Endothelial cell (in vitro differentiated cells): ENCODE data around the gene REXO1. TPM values are rescaled to one million over a fixed set of nuclear protein-coding genes. Genes with fewer than 3 reads are reported as not detected.
"Not testable (repeated sequence)": the region's sequence is repeated elsewhere in the genome, so short reads cannot be mapped to it uniquely, and the experiment has no call there.

Experiments used
- DNase-seq: peaks from one replicate; pipeline ENCODE4 v3.0.0; 2021; ENCODE audit warnings: low spot score
- H3K27ac Mint-ChIP-seq: one replicate; pipeline ENCODE4 v1.8.0; 2021; ENCODE audit warnings: mixed read lengths, inconsistent platforms; ENCODE audit not compliant: unreplicated experiment
- H3K27me3 Mint-ChIP-seq: one replicate; pipeline ENCODE4 v1.8.0; 2021; ENCODE audit warnings: mild to moderate bottlenecking, moderate library complexity, mixed read lengths, inconsistent platforms; ENCODE audit not compliant: unreplicated experiment
- H3K36me3 Mint-ChIP-seq: one replicate; pipeline ENCODE4 v1.8.0; 2021; ENCODE audit warnings: mild to moderate bottlenecking, low read depth, mixed read lengths, inconsistent platforms; ENCODE audit not compliant: unreplicated experiment
- H3K4me1 Mint-ChIP-seq: one replicate; pipeline ENCODE4 v1.8.0; 2021; ENCODE audit warnings: mild to moderate bottlenecking, mixed read lengths, inconsistent platforms; ENCODE audit not compliant: unreplicated experiment
- H3K4me3 Mint-ChIP-seq: one replicate; pipeline ENCODE4 v1.8.0; 2021; ENCODE audit warnings: mild to moderate bottlenecking, mixed read lengths, inconsistent platforms; ENCODE audit not compliant: unreplicated experiment
- H3K9me3 Mint-ChIP-seq: one replicate; pipeline ENCODE4 v1.8.0; 2021; ENCODE audit warnings: mixed read lengths, inconsistent platforms; ENCODE audit not compliant: unreplicated experiment
- total RNA-seq: library from RNA; stranded (reverse); fragmentation: NEBNext Ultra II Directional; extraction: Animal tissue kit (Norgen Biotek cat#: 25700); gene quantifications from one replicate; pipeline ENCODE4 v1.2.1, GENCODE V29; 2021; ENCODE audit not compliant: unreplicated experiment
- TF ChIP-seq, protein P1 (sequence below): fragments of 200-600 bp; sonication (generic); IDR thresholded peaks from one replicate; pipeline ENCODE4 v1.5.0; 2021; ENCODE audit warnings: antibody characterized with exemption; ENCODE audit not compliant: unreplicated experiment

The REXO1 gene
- total RNA-seq, 1 donor from 2014 or later: 48.1 TPM

DNA sequence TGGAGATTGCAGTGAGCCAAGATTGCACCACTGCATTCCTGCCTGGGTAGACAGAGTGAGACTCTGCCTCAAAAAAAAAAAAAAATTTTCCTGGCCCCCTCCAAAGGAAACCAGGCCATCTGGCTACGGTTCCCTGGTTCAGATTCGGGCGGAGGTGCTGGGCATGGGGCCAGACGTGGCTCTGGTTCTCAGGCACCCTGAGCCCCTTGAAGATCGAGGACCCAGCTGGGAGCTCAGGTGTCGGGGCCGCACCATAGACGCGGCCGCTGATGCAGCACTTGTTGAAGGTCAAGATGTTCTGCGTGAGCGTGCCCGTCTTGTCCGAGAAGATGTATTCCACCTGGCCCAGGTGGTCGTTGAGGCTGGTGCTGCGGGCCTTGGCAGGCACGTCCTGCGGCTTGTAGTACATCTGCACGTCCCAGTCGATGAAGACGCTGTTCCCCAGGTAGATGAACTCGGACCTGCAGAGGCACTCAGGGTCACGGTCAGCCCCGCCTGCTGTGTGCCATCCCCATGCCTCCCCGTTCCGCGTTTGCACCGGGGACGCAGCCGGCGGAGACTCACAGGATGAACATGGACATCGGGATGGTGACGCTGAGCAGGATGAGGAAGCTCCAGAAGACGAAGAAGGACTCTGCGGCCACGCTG, 48.5 kb downstream of the REXO1 start:
- Mint-ChIP-seq H3K27me3 (no peaks in the 10 kb centered on the region), H3K4me1 (no peaks in the 10 kb centered on the region), H3K27ac (no peak overlapping the region), H3K4me3 (no peak overlapping the region), H3K36me3 (peaks cover 4% of the 10 kb centered on the region), H3K9me3 (no peaks in the 10 kb centered on the region)
- TF ChIP-seq, protein P1, sequence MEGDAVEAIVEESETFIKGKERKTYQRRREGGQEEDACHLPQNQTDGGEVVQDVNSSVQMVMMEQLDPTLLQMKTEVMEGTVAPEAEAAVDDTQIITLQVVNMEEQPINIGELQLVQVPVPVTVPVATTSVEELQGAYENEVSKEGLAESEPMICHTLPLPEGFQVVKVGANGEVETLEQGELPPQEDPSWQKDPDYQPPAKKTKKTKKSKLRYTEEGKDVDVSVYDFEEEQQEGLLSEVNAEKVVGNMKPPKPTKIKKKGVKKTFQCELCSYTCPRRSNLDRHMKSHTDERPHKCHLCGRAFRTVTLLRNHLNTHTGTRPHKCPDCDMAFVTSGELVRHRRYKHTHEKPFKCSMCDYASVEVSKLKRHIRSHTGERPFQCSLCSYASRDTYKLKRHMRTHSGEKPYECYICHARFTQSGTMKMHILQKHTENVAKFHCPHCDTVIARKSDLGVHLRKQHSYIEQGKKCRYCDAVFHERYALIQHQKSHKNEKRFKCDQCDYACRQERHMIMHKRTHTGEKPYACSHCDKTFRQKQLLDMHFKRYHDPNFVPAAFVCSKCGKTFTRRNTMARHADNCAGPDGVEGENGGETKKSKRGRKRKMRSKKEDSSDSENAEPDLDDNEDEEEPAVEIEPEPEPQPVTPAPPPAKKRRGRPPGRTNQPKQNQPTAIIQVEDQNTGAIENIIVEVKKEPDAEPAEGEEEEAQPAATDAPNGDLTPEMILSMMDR: no peak
- no peak for DNase-seq

DNA sequence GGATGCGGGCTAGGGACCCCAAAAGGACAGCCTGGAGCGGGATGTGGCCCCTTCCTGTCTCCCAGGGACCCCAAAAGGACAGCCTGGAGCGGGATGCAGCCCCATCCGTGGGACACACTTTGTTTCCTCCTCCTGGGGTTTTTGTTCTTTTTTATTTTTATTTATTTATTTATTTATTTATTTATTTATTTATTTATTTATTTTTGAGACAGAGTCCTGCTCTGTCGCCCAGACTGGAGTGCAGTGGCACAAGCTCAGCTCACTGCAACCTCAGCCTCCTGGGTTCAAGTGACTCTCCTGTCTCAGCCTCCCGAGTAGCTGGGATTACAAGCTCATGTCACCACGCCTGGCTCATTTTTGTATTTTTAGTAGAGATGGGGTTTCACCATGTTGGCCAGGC, 51.0 kb downstream of the REXO1 start:
- H3K9me3 Mint-ChIP-seq, H3K36me3 Mint-ChIP-seq, H3K27ac Mint-ChIP-seq, H3K4me3 Mint-ChIP-seq, H3K27me3 Mint-ChIP-seq, DNase-seq, H3K4me1 Mint-ChIP-seq: not testable (repeated sequence)

DNA sequence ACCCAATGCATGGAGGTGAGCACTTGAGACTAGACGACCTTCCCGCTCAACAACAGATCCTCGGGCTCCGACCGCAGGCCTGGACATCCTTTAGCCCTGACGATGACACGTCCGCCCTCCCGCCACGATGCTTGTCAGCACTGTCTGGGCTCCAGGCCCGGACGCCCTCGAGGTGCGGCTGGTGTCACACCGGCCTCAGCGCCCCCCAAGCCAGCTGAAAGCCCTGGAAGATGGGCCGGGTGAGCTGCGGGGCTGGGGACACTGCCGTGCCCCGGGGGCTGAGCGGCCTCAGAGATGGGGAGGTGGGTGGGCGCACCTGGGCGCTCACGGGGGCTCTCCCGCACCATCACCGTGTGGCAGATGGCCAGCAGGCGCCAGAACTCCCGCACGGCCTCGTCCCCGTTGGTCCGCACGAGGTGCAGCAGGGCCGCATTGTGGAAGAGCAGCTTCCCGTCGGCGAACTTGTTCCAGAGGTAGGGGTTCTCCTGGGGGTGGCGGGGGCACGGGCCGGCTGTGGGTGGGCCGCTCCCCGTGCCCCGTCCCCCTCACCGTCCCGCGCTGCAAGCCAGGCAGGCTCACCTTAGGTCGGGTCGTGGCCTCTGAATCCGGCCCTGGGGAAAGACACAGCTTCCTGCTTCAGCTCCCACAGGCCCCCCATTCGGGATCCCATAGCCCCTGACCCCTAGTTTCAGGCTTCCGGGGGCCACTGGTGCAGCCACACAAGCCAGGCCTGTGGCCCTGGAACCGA, 51.7 kb downstream of the REXO1 start:
- TF ChIP-seq, protein P1: no peak
- Mint-ChIP-seq H3K27ac (no peak overlapping the region), H3K4me1 (no peaks in the 10 kb centered on the region), H3K4me3 (no peak overlapping the region), H3K9me3 (no peaks in the 10 kb centered on the region), H3K27me3 (peaks cover 5% of the 10 kb centered on the region), H3K36me3 (peaks cover 4% of the 10 kb centered on the region)
- no peak for DNase-seq

DNA sequence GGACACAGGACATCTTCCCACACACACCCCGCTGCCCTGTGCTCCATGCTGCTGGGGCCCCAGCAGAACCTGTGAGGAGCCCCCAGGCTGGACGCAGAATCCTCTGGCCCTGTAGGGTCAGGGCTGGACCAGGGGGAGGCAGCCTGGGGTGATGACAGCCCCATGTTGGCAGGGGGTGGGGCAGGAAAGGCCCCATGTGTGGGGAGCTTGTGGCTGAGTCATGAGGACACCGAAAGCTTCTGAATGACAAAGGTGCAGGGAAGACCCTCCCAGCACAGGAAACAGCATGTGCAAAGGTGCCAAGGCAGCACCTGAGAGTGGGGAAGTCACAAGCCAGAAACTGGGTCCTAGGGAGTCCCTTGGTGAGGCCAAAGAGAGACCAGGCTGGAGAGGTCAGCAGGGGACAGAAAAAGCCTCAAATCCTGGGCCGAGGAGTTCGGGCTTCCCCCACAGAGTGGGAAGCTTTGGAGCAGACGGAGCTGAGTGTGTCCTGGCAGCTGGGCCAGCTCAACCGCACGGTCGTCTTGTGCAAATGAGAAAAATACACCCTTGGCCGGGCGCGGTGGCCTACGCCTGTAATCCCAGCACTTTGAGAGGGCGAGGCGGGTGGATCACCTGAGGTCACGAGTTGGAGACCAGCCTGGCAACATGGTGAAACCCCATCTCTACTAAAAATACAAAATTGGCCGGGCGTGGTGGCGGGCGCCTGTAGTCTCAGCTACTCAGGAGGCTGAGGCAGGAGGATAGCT, 53.7 kb downstream of the REXO1 start:
- Mint-ChIP-seq H3K9me3 (no peaks in the 10 kb centered on the region), H3K4me1 (no peaks in the 10 kb centered on the region), H3K36me3 (peaks cover 4% of the 10 kb centered on the region), H3K27ac (no peak overlapping the region), H3K27me3 (peaks cover 5% of the 10 kb centered on the region), H3K4me3 (no peak overlapping the region)
- TF ChIP-seq, protein P1: no peak
- no peak for DNase-seq

DNA sequence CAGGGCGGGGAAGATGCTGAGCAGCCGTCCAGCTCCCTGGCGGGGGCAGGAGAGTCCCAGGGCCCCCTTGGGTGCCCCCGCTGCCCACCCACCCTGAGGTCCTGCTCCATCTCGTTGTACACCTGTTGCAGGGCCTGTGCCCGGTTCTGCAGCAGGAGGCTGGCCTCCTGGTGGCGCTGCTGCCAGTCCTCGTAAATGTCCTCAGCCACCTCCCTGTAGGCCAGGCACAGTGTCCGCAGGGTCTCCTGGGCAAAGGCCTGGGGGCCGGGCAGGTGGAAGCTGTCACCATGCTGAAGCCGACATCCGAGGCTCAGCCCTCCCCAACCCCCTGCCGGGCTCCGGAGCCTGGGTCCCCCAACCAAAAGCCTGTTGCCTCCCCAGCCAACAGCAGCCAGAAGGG, 56.4 kb downstream of the REXO1 start:
- no peak for DNase-seq
- Mint-ChIP-seq H3K4me1 (no peaks in the 10 kb centered on the region), H3K36me3 (peaks cover 4% of the 10 kb centered on the region), H3K27me3 (peaks cover 5% of the 10 kb centered on the region), H3K9me3 (no peaks in the 10 kb centered on the region), H3K4me3 (no peak overlapping the region), H3K27ac (no peak overlapping the region)
- TF ChIP-seq, protein P1: no peak
